IPS-18c (cell line): ENCODE data around the gene RMI2.
"Not testable (repeated sequence)": the region's sequence is repeated elsewhere in the genome, so short reads cannot be mapped to it uniquely, and the experiment has no call there.

Experiments used
- H3K4me3 ChIP-seq: 2 replicates; pipeline ENCODE4 v1.7.0; 2013; ENCODE audit warnings: low read depth, mild to moderate bottlenecking, low read length, moderate library complexity; ENCODE audit not compliant: insufficient read depth
- H3K9me3 ChIP-seq: one replicate; pipeline ENCODE4 v1.6.1; 2013; ENCODE audit warnings: mild to moderate bottlenecking, low read length, moderate library complexity; ENCODE audit not compliant: control insufficient read depth, insufficient read depth

RMI2 gene

GRCh38 chr16:11360641-11361373 lies 15.5 kb downstream of the RMI2 start:
- Histone ChIP-seq H3K4me3 (no peak overlapping the region), H3K9me3 (no peaks in the 10 kb centered on the region)

GRCh38 chr16:11361701-11362451 lies 16.6 kb downstream of the RMI2 start:
- H3K9me3 ChIP-seq: no peaks in the 10 kb centered on the region
- H3K4me3 ChIP-seq: no peak overlapping the region

- Histone ChIP-seq H3K9me3 (no peaks in the 10 kb centered on the region), H3K4me3 (no peak overlapping the region)
These were observed 18.6 kb downstream of the RMI2 start for GRCh38 chr16:11363927-11364258.

GRCh38 chr16:11367483-11367906 lies 22.2 kb downstream of the RMI2 start:
- Histone ChIP-seq H3K9me3 (no peaks in the 10 kb centered on the region), H3K4me3 (no peak overlapping the region)

- no peak overlapping the region for H3K4me3 ChIP-seq
- H3K9me3 ChIP-seq: no peaks in the 10 kb centered on the region
These were observed 25.0 kb downstream of the RMI2 start for GRCh38 chr16:11370084-11370931.

- H3K4me3 ChIP-seq: not testable (repeated sequence)
These were observed 25.6 kb downstream of the RMI2 start for GRCh38 chr16:11370932-11371279.

GRCh38 chr16:11372073-11372828 lies 27.0 kb downstream of the RMI2 start:
- H3K4me3 ChIP-seq: no peak overlapping the region
- no peaks in the 10 kb centered on the region for H3K9me3 ChIP-seq

More at GRCh38 chr16:11370932-11371279, 25.6 kb downstream of the RMI2 start:
- H3K9me3 ChIP-seq: not testable (repeated sequence)

- no peaks in the 10 kb centered on the region for H3K9me3 ChIP-seq
- H3K4me3 ChIP-seq: no peak overlapping the region; the same call in 1 of the 2 replicates
These were observed 27.6 kb downstream of the RMI2 start for GRCh38 chr16:11372829-11373306.

- H3K4me3 ChIP-seq: no peak overlapping the region
- no peaks in the 10 kb centered on the region for H3K9me3 ChIP-seq
These were observed 29.0 kb downstream of the RMI2 start for GRCh38 chr16:11374255-11374654.

GRCh38 chr16:11377154-11377553 lies 31.9 kb downstream of the RMI2 start:
- no peaks in the 10 kb centered on the region for H3K9me3 ChIP-seq
- H3K4me3 ChIP-seq: no peak overlapping the region

- H3K4me3 ChIP-seq: not testable (repeated sequence)
These were observed 33.7 kb downstream of the RMI2 start for GRCh38 chr16:11378951-11379350.

GRCh38 chr16:11379420-11379819 lies 34.2 kb downstream of the RMI2 start:
- H3K4me3 ChIP-seq: no peak overlapping the region

More at GRCh38 chr16:11378951-11379350, 33.7 kb downstream of the RMI2 start:
- H3K9me3 ChIP-seq: not testable (repeated sequence)

GRCh38 chr16:11380836-11381235 lies 35.6 kb downstream of the RMI2 start:
- Histone ChIP-seq H3K9me3 (no peaks in the 10 kb centered on the region), H3K4me3 (no peak overlapping the region)

More at GRCh38 chr16:11379420-11379819, 34.2 kb downstream of the RMI2 start:
- H3K9me3 ChIP-seq: no peaks in the 10 kb centered on the region

GRCh38 chr16:11383481-11384183 lies 38.4 kb downstream of the RMI2 start:
- H3K4me3 ChIP-seq: no peak overlapping the region
- no peaks in the 10 kb centered on the region for H3K9me3 ChIP-seq

- Histone ChIP-seq H3K4me3 (no peak overlapping the region), H3K9me3 (no peaks in the 10 kb centered on the region)
These were observed 39.1 kb downstream of the RMI2 start for GRCh38 chr16:11384184-11384955.
